Fibroblast of gingiva (primary cell): ENCODE data around the gene PRODH.
"Not testable (repeated sequence)": the region's sequence is repeated elsewhere in the genome, so short reads cannot be mapped to it uniquely, and the experiment has no call there.

ENCODE experiments used
- DNase-seq: peaks from one replicate; pipeline ENCODE4 v3.0.0-alpha.2; 2011; ENCODE audit warnings: low read depth

PRODH gene

DNA sequence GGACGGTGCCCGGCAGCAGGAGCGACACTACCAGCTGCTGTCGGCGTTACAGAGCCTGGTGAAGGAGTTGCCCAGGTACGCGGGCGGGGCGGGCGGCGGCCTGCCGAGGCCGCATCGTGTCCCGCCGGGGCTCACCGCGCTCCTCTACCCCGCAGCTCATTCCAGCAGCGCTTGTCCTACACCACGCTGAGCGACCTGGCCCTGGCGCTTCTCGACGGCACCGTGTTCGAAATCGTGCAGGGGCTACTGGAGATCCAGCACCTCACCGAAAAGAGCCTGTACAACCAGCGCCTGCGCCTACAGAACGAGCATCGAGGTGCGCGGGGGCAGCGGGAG is 29.7 kb downstream of the PRODH start:
- DNase-seq = not testable (repeated sequence)

DNA sequence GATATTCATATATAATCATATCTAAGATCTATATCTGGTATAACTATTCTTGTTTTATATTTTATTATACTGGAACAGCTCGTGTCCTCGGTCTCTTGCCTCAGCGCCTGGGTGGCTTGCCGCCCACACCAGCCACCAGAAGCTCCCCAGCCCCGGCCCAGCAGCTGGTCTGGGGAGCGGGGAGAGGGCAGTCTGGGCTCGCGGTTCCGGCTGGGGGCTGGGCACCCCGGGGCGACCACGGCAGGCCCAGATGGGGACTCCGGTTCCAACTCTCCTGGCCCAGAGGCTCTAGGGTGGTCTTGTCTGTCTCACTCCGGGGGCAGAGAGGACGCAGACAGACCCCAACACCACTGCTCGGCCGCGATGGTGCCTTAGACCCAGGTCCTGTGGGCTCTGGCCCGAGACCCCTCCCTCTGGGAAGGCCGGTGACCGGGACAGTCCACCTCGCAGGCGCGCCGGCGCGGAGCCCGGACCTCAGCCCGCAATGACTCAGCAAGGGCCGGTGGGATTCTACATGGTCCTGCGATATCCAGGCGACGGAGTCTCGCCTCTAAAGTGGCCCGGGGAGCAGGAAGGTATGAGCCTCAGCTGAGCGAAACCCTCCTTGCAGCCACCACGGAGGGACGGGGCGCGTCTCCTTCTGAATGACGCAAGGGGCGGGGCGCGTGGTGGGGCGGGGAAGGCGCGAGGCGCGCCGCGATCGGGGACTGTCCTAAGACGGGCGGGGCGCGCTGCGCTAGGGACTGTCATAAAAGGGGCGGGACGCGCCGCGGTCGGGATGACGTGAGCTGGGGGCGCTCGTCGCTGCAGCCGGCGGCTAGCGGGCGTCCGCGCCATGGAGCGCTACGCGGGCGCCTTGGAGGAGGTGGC is 30.3 kb downstream of the PRODH start, which contains the start of gene DGCR6:
DGCR6 (plus strand) TSS at position 781 of the 870 bp plus-strand sequence; CDS start at position 836, 55 bp downstream.
- no peak for DNase-seq

DNA sequence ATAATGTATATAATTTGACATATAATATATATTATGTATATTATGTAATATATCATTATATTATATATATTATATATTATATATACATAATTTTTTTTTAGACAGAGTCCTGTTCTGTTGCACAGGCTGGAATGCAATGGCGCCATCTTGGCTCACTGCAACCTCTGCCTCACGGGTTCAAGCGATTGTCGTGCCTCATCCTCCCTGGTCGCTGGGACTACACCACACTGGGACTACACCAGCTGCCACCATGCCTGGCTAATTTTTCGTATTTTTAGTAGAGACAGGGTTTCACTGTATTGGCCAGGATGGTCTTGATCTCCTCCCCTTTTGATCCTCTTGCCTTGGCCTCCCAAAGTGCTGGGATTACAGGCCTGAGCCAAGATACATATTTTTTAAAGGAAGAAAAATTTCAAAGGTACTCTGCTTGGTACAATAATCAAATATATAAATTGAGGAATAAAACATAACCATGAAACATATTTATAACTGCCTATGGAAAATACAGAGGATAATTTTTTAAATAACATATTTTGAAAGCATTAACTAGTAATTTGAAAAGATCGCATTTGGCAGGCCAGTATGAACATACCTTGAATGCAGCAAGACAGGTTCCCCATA is 39.9 kb downstream of the PRODH start:
- not testable (repeated sequence) for DNase-seq

DNA sequence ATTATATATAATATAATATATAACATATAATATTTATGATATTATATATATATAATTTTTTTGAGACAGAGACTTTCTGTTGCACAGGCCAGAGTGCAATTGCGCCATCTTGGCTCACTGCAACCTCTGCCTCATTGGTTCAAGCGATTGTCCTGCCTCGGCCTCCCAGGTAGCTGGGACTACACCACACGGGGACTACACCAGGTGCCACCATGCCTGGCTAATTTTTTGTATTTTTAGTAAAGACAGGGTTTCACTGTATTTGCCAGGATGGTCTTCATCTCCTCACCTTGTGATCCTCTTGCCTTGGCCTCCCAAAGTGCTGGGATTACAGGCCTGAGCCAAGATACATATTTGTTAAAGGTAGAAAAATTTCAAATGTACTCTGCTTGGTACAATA is 42.3 kb downstream of the PRODH start:
- DNase-seq = not testable (repeated sequence)

DNA sequence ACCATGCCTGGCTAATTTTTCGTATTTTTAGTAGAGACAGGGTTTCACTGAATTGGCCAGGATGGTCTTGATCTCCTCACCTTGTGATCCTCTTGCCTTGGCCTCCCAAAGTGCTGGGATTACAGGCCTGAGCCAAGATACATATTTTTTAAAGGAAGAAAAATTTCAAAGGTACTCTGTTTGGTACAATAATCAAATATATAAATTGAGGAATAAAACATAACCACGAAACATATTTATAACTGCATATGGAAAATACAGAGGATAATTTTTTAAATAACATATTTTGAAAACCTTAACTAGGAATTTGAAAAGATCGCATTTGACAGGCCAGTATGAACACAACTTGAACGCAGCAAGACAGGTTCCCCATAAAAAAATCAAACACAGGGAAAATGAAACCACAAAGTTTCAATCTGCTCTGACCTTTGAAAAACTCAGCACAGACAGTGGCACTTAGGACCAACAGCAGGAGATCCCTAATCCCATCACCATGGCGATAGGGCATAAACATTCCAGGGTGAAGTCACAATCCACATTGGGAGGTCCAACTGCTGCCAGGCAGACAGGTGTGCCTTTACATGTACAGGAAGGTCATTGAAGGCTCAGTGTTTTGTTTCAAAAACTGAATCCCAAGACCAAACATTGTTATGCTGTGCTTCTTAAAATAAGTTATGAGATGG is 45.4 kb downstream of the PRODH start:
- not testable (repeated sequence) for DNase-seq

DNA sequence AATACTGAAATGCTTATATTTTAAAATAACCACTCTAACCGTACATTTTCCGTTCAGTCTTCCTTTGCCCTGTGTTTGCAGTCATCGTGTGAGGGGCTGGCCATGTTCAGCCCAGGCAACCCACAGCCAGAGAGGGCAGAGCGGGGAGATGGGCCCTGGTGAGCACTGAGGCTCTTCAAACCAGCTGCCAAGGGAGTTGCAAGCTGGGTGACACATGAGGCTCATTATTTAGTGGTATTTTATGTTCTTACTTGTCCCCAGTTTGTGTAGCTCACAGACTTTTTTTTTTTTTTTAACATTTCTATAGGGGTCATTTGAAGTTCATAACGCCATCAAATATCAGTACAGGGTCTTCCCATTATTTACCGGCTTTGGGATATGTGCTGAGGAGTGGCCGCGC is 48.0 kb downstream of the PRODH start:
- DNase-seq = no peak

DNA sequence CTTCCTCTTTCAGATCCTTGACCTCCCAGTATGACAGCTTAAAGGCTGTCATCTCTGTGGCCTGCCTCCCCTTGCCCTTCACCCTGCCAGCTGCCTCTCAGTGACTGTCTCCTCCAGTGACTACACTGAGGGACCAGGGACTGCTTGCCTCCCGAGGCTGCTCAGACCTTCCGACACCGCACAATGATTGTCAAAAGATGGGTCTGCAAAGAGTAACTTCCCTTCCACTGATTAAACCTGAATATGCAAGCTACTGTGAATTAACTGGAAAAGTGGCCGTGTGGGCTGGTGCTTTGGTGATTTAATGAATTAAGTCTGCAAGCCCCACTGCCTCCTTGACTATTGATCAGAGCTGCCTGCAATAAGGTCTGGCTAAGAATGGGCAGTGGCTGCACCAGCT is 51.6 kb downstream of the PRODH start:
- not testable (repeated sequence) for DNase-seq

DNA sequence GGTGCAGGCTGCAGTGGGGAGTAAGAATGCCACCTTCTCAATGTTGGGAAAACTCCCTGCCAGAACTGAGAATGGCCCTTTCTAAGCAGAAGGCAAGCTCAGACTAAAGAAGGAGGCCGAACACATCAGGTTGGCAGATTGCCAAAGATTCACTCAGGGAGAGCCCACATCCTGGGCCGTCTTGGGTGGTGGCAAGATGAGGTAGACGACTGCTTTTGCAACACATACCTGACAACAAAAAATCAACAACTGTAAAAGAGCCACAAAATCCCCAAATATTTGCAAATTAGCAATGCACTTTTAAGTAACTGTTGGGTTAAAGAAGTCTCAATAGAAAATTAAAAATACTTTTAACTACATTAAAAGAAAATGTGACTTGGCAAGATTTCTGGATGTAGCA is 54.8 kb downstream of the PRODH start:
- DNase-seq = not testable (repeated sequence)
